DOHH2 (cell line): ENCODE measurements around the gene PRKCZ.

Experiments used
- H3F3A ChIP-seq: fragments of 200-600 bp; sonication (generic), shearing (Covaris generic); 2 replicates; pipeline ENCODE4 v1.6.0; 2016; ENCODE audit warnings: antibody characterized with exemption, mild to moderate bottlenecking; ENCODE audit not compliant: control insufficient read depth, insufficient read depth
- H3K27ac ChIP-seq: fragments of 200-600 bp; sonication (generic); 2 replicates; pipeline ENCODE4 v1.5.1; 2014; ENCODE audit warnings: low read depth, mild to moderate bottlenecking, low read length, moderate library complexity
- H3K27me3 ChIP-seq: fragments of 200-600 bp; sonication (generic); 2 replicates; pipeline ENCODE4 v1.6.1; 2014; ENCODE audit warnings: mild to moderate bottlenecking, low read length, mixed read lengths; ENCODE audit not compliant: control insufficient read depth
- H3K36me3 ChIP-seq: fragments of 200-600 bp; sonication (generic); 2 replicates; pipeline ENCODE4 v1.6.1; 2014; ENCODE audit warnings: mild to moderate bottlenecking, low read length, moderate library complexity, mixed read lengths; ENCODE audit not compliant: control insufficient read depth
- H3K4me1 ChIP-seq: fragments of 200-600 bp; sonication (generic); 2 replicates; pipeline ENCODE4 v1.6.1; 2014; ENCODE audit warnings: mild to moderate bottlenecking, low read length, mixed read lengths; ENCODE audit not compliant: control insufficient read depth
- H3K4me2 ChIP-seq: fragments of 200-600 bp; sonication (generic); 2 replicates; pipeline ENCODE4 v1.6.0; 2014; ENCODE audit warnings: mild to moderate bottlenecking, low read length, moderate library complexity
- H3K4me3 ChIP-seq: fragments of 200-600 bp; sonication (generic); 2 replicates; pipeline ENCODE4 v1.5.1; 2014; ENCODE audit warnings: mild to moderate bottlenecking, low read length, mixed read lengths
- H3K79me2 ChIP-seq: fragments of 200-600 bp; sonication (generic); 2 replicates; pipeline ENCODE4 v1.6.1; 2014; ENCODE audit warnings: mild to moderate bottlenecking, low read length, mixed read lengths; ENCODE audit not compliant: control insufficient read depth
- H3K9me2 ChIP-seq: fragments of 200-600 bp; sonication (generic); replicated peaks from 2 replicates; pipeline ENCODE4 v1.6.1; 2014; ENCODE audit warnings: mild to moderate bottlenecking, low read length, mixed read lengths; ENCODE audit not compliant: control insufficient read depth
- H3K9me3 ChIP-seq: fragments of 200-600 bp; sonication (generic); 2 replicates; pipeline ENCODE4 v1.6.1; 2014; ENCODE audit warnings: antibody characterized with exemption, low read length, mixed read lengths; ENCODE audit not compliant: control insufficient read depth, insufficient read depth
- H4K20me1 ChIP-seq: fragments of 200-600 bp; sonication (generic); 2 replicates; pipeline ENCODE4 v1.6.0; 2014; ENCODE audit warnings: low read depth, mild to moderate bottlenecking, antibody characterized with exemption, low read length, moderate library complexity; ENCODE audit not compliant: control insufficient read depth, insufficient read depth
- CTCF ChIP-seq: fragments of 200-600 bp; sonication (generic); IDR thresholded peaks from one replicate; pipeline ENCODE4 v1.5.1; 2014; ENCODE audit warnings: antibody characterized with exemption, mild to moderate bottlenecking, low read depth, low read length; ENCODE audit not compliant: poor library complexity, severe bottlenecking
- EZH2phosphoT487 ChIP-seq: fragments of 200-600 bp; sonication (generic); IDR thresholded peaks from 2 replicates; pipeline ENCODE4 v1.6.1; 2017; ENCODE audit warnings: borderline replicate concordance, mild to moderate bottlenecking, antibody characterized with exemption, low read length, moderate library complexity, mixed read lengths

Gene PRKCZ

GRCh38 chr1:2230781-2231531, 180.7 kb downstream of the PRKCZ start:
- no peaks in the 10 kb centered on the region for H3K36me3 ChIP-seq
- no peaks in the 10 kb centered on the region for H3F3A ChIP-seq
- H3K9me2 ChIP-seq = no peaks in the 10 kb centered on the region
- peaks cover 18% of the 10 kb centered on the region for H3K4me1 ChIP-seq
- H3K27me3 ChIP-seq = peaks cover 22% of the 10 kb centered on the region
- TF ChIP-seq EZH2phosphoT487 (no peak), CTCF (no peak)
- no peaks in the 10 kb centered on the region for H3K9me3 ChIP-seq
- H3K4me3 ChIP-seq = no peak overlapping the region
- no peaks in the 10 kb centered on the region for H3K79me2 ChIP-seq
- no peak overlapping the region for H3K4me2 ChIP-seq
- no peak overlapping the region for H3K27ac ChIP-seq
- 0 out of 2 replicates have a peak, but pooled peaks cover 7% of the 10 kb centered on the region for H4K20me1 ChIP-seq

GRCh38 chr1:2231532-2232254, 181.5 kb downstream of the PRKCZ start:
- no peaks in the 10 kb centered on the region for H3K36me3 ChIP-seq
- H4K20me1 ChIP-seq = 0 out of 2 replicates have a peak, but pooled peaks cover 7% of the 10 kb centered on the region
- H3K4me1 ChIP-seq = peaks cover 20% of the 10 kb centered on the region
- no peaks in the 10 kb centered on the region for H3K79me2 ChIP-seq
- H3K27me3 ChIP-seq = peaks cover 17% of the 10 kb centered on the region
- no peak overlapping the region for H3K4me2 ChIP-seq
- H3K27ac ChIP-seq = no peak overlapping the region
- no peaks in the 10 kb centered on the region for H3K9me3 ChIP-seq
- TF ChIP-seq CTCF (no peak), EZH2phosphoT487 (no peak)
- no peaks in the 10 kb centered on the region for H3K9me2 ChIP-seq
- H3K4me3 ChIP-seq = no peak overlapping the region
- no peaks in the 10 kb centered on the region for H3F3A ChIP-seq

- no peaks in the 10 kb centered on the region for H3F3A ChIP-seq
- H3K9me3 ChIP-seq = no peaks in the 10 kb centered on the region
- 0 out of 2 replicates have a peak, but pooled peaks cover 7% of the 10 kb centered on the region for H4K20me1 ChIP-seq
- no peak overlapping the region for H3K27ac ChIP-seq
- H3K4me1 ChIP-seq = peaks cover 17% of the 10 kb centered on the region
- H3K36me3 ChIP-seq = no peaks in the 10 kb centered on the region
- H3K79me2 ChIP-seq = no peaks in the 10 kb centered on the region
- H3K4me3 ChIP-seq = no peak overlapping the region
- H3K4me2 ChIP-seq = no peak overlapping the region
- peaks cover 14% of the 10 kb centered on the region for H3K27me3 ChIP-seq
- TF ChIP-seq EZH2phosphoT487 (no peak), CTCF (no peak)
- no peaks in the 10 kb centered on the region for H3K9me2 ChIP-seq
These were observed 182.2 kb downstream of the PRKCZ start for GRCh38 chr1:2232255-2232915.
